WTC11 (cell line): ENCODE measurements around the gene CARHSP1. TPM values are rescaled to one million over a fixed set of nuclear protein-coding genes. Genes with fewer than 3 reads are reported as not detected.

Source experiments
- ATAC-seq: fragments of 200-7000 bp; cut with Tn5 transposase; 2 replicates; pipeline ENCODE4 v1.10.0; 2021; ENCODE audit warnings: mild to moderate bottlenecking, moderate library complexity
- CTCF ChIA-PET: fragments of 300-600 bp; sonication (Branson Sonifier 250); formaldehyde crosslinking; loops from one replicate; lab custom pipeline; 2021; ENCODE audit warnings: antibody characterized with exemption; lab: Charles Lee
- POLR2A ChIA-PET: fragments of 350-600 bp; sonication (Branson Sonifier 250); formaldehyde crosslinking; loops from one replicate; lab custom pipeline; 2021; ENCODE audit warnings: antibody characterized with exemption; lab: Charles Lee
- DNase-seq: peaks from one replicate; pipeline ENCODE4 v3.0.0; 2021; ENCODE audit warnings: low spot score
- H3K27ac Mint-ChIP-seq: 2 replicates; pipeline ENCODE4 v1.8.0; 2021; ENCODE audit warnings: mixed read lengths
- H3K27me3 Mint-ChIP-seq: 2 replicates; pipeline ENCODE4 v1.8.0; 2021; ENCODE audit warnings: low read depth, mild to moderate bottlenecking, moderate library complexity, mixed read lengths
- H3K36me3 Mint-ChIP-seq: 2 replicates; pipeline ENCODE4 v1.8.0; 2021; ENCODE audit warnings: mixed read lengths
- H3K4me1 Mint-ChIP-seq: 2 replicates; pipeline ENCODE4 v1.8.0; 2022; ENCODE audit warnings: mixed read lengths
- H3K4me3 Mint-ChIP-seq: 2 replicates; pipeline ENCODE4 v1.8.0; 2021; ENCODE audit warnings: mild to moderate bottlenecking, moderate library complexity, mixed read lengths
- H3K9me3 Mint-ChIP-seq: 2 replicates; pipeline ENCODE4 v1.8.0; 2021; ENCODE audit warnings: mixed read lengths
- AFF4 ChIP-seq: sonication (generic); formaldehyde crosslinking; IDR thresholded peaks from 2 replicates; pipeline ENCODE4 v1.8.1; 2023; ENCODE audit warnings: mild to moderate bottlenecking, missing genetic modification reagents, borderline replicate concordance
- ETV6 ChIP-seq: sonication (generic); formaldehyde crosslinking; IDR thresholded peaks from 2 replicates; pipeline ENCODE4 v1.8.1; 2022; ENCODE audit warnings: mild to moderate bottlenecking, missing genetic modification reagents
- FOXP1 ChIP-seq: sonication (generic); formaldehyde crosslinking; IDR thresholded peaks from 2 replicates; pipeline ENCODE4 v1.8.0; 2022; ENCODE audit warnings: missing genetic modification reagents, mild to moderate bottlenecking, moderate library complexity, borderline replicate concordance
- GTF2I ChIP-seq: fragments of 250-450 bp; sonication (Bioruptor Pico); conservative IDR thresholded peaks from 2 replicates; pipeline ENCODE4 v1.4.0; 2021; ENCODE audit warnings: mild to moderate bottlenecking
- HMGA2 ChIP-seq: fragments of 250-450 bp; sonication (Bioruptor Pico); IDR thresholded peaks from 2 replicates; pipeline ENCODE4 v1.4.0; 2021; ENCODE audit warnings: mild to moderate bottlenecking, moderate library complexity
- KAT7 ChIP-seq: sonication (generic); formaldehyde crosslinking; IDR thresholded peaks from 2 replicates; pipeline ENCODE4 v1.8.1; 2023; ENCODE audit warnings: missing genetic modification reagents, mild to moderate bottlenecking, borderline replicate concordance
- MAX ChIP-seq: sonication (generic); formaldehyde crosslinking; IDR thresholded peaks from 2 replicates; pipeline ENCODE4 v1.8.0; 2022; ENCODE audit warnings: mild to moderate bottlenecking, missing genetic modification reagents
- MLX ChIP-seq: sonication (generic); formaldehyde crosslinking; IDR thresholded peaks from 2 replicates; pipeline ENCODE4 v1.8.1; 2023; ENCODE audit warnings: mild to moderate bottlenecking, missing genetic modification reagents, moderate library complexity
- MXD4 ChIP-seq: fragments of 250-450 bp; sonication (Bioruptor Pico); IDR thresholded peaks from 2 replicates; pipeline ENCODE4 v1.8.0; 2021; ENCODE audit warnings: mild to moderate bottlenecking, moderate library complexity, borderline replicate concordance
- NFATC4 ChIP-seq: fragments of 250-450 bp; sonication (Bioruptor Pico); IDR thresholded peaks from 2 replicates; pipeline ENCODE4 v1.9.0; 2021; ENCODE audit warnings: mild to moderate bottlenecking
- NFYB ChIP-seq: sonication (generic); formaldehyde crosslinking; conservative IDR thresholded peaks from 2 replicates; pipeline ENCODE4 v1.8.0; 2022; ENCODE audit warnings: low read depth, missing genetic modification reagents
- NR1H2 ChIP-seq: sonication (generic); formaldehyde crosslinking; IDR thresholded peaks from 2 replicates; pipeline ENCODE4 v1.9.0; 2021; ENCODE audit warnings: mild to moderate bottlenecking, moderate library complexity, missing genetic modification reagents
- NR3C1 ChIP-seq: sonication (generic); formaldehyde crosslinking; conservative IDR thresholded peaks from 2 replicates; pipeline ENCODE4 v1.8.1; 2023; ENCODE audit warnings: low read depth, mild to moderate bottlenecking, missing genetic modification reagents
- OVOL2 ChIP-seq: fragments of 250-450 bp; sonication (Bioruptor Pico); IDR thresholded peaks from 2 replicates; pipeline ENCODE4 v1.9.0; 2021; ENCODE audit warnings: mild to moderate bottlenecking, borderline replicate concordance
- PRRX2 ChIP-seq: fragments of 250-450 bp; sonication (Bioruptor Pico); IDR thresholded peaks from 2 replicates; pipeline ENCODE4 v1.8.0; 2021; ENCODE audit warnings: mild to moderate bottlenecking
- USF2 ChIP-seq: sonication (generic); formaldehyde crosslinking; IDR thresholded peaks from 2 replicates; pipeline ENCODE4 v1.8.1; 2023; ENCODE audit warnings: mild to moderate bottlenecking, missing genetic modification reagents, moderate library complexity
- ZNF219 ChIP-seq: sonication (generic); formaldehyde crosslinking; IDR thresholded peaks from 2 replicates; pipeline ENCODE4 v1.8.0; 2023; ENCODE audit warnings: missing genetic modification reagents, mild to moderate bottlenecking, borderline replicate concordance
- ZNF232 ChIP-seq: sonication (generic); formaldehyde crosslinking; IDR thresholded peaks from 2 replicates; pipeline ENCODE4 v1.8.0; 2022; ENCODE audit warnings: mild to moderate bottlenecking, missing genetic modification reagents
- ZNF317 ChIP-seq: sonication (generic); formaldehyde crosslinking; IDR thresholded peaks from 2 replicates; pipeline ENCODE4 v1.8.1; 2023; ENCODE audit warnings: low read depth, mild to moderate bottlenecking, moderate library complexity, missing genetic modification reagents, borderline replicate concordance
- ZNF512 ChIP-seq: sonication (generic); formaldehyde crosslinking; IDR thresholded peaks from 2 replicates; pipeline ENCODE4 v1.8.1; 2022; ENCODE audit warnings: missing genetic modification reagents, borderline replicate concordance
- ZNF671 ChIP-seq: fragments of 250-450 bp; sonication (Bioruptor Pico); IDR thresholded peaks from 2 replicates; pipeline ENCODE4 v1.8.0; 2021; ENCODE audit warnings: mild to moderate bottlenecking
- total RNA-seq: library from RNA; stranded (reverse); gene quantifications from 3 replicates; pipeline ENCODE4 v1.2.3, GENCODE V29; 2021
- TF ChIP-seq, protein P1 (sequence below): sonication (generic); formaldehyde crosslinking; IDR thresholded peaks from 2 replicates; pipeline ENCODE4 v1.8.0; 2022; ENCODE audit warnings: mild to moderate bottlenecking, missing genetic modification reagents
- TF ChIP-seq, protein P2 (sequence below): sonication (generic); formaldehyde crosslinking; IDR thresholded peaks from 2 replicates; pipeline ENCODE4 v1.8.1; 2022; ENCODE audit warnings: mild to moderate bottlenecking, moderate library complexity, missing genetic modification reagents

CARHSP1 gene
- total RNA-seq, 1 experiment from 2014 or later, result 261 TPM

DNA sequence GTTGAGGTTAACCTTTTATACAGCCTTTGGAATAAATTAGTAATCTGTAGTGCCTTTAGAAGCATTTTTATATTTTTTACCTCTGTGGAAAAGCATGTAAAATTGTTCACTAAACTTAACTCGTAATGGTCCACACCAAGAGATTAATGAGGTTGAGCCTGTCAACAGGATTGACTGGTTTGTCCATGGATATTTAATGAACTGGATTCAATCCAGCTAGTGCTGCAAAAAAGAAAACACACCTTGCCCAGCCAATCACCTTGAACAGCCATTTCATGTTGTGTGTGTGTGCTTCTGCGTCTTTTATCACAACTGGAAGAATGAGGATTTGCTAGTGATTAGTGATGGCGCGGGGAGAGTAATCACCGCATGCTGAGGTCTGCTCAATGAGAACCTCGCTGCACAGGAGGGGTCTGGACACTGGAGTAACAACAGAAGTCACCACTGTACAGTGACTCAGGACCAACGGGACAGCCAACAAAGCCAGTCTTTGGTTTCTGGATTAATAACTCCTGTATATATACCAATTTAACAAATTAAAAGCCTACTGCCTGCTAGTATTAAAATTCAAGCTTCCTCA, 47.0 kb upstream of the CARHSP1 start:
- ATAC-seq (no peak), DNase-seq (no peak)
- TF ChIP-seq HMGA2, result no peak
- no peak for TF ChIP-seq KAT7
- TF ChIP-seq NR1H2 (CRISPR knock-in tag), result no peak
- H3K27ac Mint-ChIP-seq, result no peak overlapping the region
- no peak overlapping the region for H3K4me3 Mint-ChIP-seq
- H3K36me3 Mint-ChIP-seq, result peaks cover 93% of the 10 kb centered on the region
- no peaks in the 10 kb centered on the region for H3K27me3 Mint-ChIP-seq
- ChIA-PET POLR2A (no interaction called here), CTCF (interaction anchor here (1.1 kb wide), 1 partner anchor 21 kb away, joined by 5 read pairs; no protein-coding TSS in a partner anchor)
- H3K9me3 Mint-ChIP-seq, result no peaks in the 10 kb centered on the region
- H3K4me1 Mint-ChIP-seq, result peaks cover 19% of the 10 kb centered on the region

GRCh38 chr16:8914098-8914497, 45.3 kb upstream of the CARHSP1 start:
- Mint-ChIP-seq H3K4me3 (no peak overlapping the region), H3K4me1 (peaks cover 25% of the 10 kb centered on the region), H3K27me3 (no peaks in the 10 kb centered on the region), H3K36me3 (peaks cover 86% of the 10 kb centered on the region), H3K9me3 (no peaks in the 10 kb centered on the region)
- no peak for DNase-seq
- CTCF ChIA-PET, result interaction anchor here (1.6 to 5.7 kb wide), 3 partner anchors 22 to 99 kb away, joined by 8 to 32 read pairs (median 10); no protein-coding TSS in a partner anchor
- TF ChIP-seq AFF4, result no peak
- TF ChIP-seq, all 79 proteins: peak for 0
- no peak overlapping the region for H3K27ac Mint-ChIP-seq
- ATAC-seq, result no peak
- POLR2A ChIA-PET, result no interaction called here

GRCh38 chr16:8912793-8913192, 44.0 kb upstream of the CARHSP1 start:
- no peaks in the 10 kb centered on the region for H3K27me3 Mint-ChIP-seq
- ChIA-PET POLR2A (no interaction called here), CTCF (interaction anchor here (5.7 kb wide), 1 partner anchor 23 kb away, joined by 32 read pairs; no protein-coding TSS in a partner anchor)

DNA sequence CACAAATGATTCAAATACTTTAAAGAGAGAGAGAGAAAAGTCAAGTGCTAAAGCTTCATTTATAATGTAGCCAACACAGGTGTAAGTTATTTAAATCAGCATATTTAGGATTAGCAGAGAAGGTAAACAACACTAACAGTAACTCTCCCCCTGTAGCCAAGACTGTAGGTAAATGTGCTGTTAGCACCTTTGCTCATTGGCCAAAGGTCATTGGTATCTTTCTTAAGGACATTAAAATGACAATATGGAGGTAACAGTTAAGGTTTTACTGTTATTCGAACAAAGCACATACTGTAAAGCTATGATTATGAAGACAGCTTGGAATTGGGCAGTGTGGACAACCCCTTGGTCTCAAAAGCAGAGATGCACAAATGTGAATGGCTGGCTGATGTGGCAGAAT, 42.0 kb upstream of the CARHSP1 start:
- no peak overlapping the region for H3K4me3 Mint-ChIP-seq
- H3K27me3 Mint-ChIP-seq, result no peaks in the 10 kb centered on the region
- peaks cover 81% of the 10 kb centered on the region for H3K36me3 Mint-ChIP-seq
- no peaks in the 10 kb centered on the region for H3K9me3 Mint-ChIP-seq
- ATAC-seq (no peak), DNase-seq (no peak)
- ChIA-PET POLR2A (no interaction called here), CTCF (interaction anchor here (0.8 to 5.7 kb wide), 4 partner anchors 25 to 102 kb away, joined by 3 to 32 read pairs (median 16); no protein-coding TSS in a partner anchor)
- peak overlapping the region; percentile 85 for H3K27ac Mint-ChIP-seq
- H3K4me1 Mint-ChIP-seq, result peaks cover 26% of the 10 kb centered on the region
- TF ChIP-seq GTF2I (CRISPR knock-in tag) (no peak), NR3C1 (CRISPR knock-in tag) (no peak), MAX (CRISPR knock-in tag) (no peak), ZNF512 (CRISPR knock-in tag) (no peak), MXD4 (CRISPR knock-in tag) (no peak), NFYB (CRISPR knock-in tag) (no peak), ZNF219 (CRISPR knock-in tag) (no peak), NFATC4 (CRISPR knock-in tag) (no peak), USF2 (CRISPR knock-in tag) (no peak)
- TF ChIP-seq, protein P1, sequence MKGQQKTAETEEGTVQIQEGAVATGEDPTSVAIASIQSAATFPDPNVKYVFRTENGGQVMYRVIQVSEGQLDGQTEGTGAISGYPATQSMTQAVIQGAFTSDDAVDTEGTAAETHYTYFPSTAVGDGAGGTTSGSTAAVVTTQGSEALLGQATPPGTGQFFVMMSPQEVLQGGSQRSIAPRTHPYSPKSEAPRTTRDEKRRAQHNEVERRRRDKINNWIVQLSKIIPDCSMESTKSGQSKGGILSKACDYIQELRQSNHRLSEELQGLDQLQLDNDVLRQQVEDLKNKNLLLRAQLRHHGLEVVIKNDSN, result no peak

More at GRCh38 chr16:8912793-8913192, 44.0 kb upstream of the CARHSP1 start:
- TF ChIP-seq ZNF317 (CRISPR knock-in tag) (no peak), ZNF232 (CRISPR knock-in tag) (no peak), PRRX2 (CRISPR knock-in tag) (no peak), ZNF671 (CRISPR knock-in tag) (no peak), ETV6 (CRISPR knock-in tag) (no peak), FOXP1 (CRISPR knock-in tag) (no peak), OVOL2 (no peak), MLX (CRISPR knock-in tag) (no peak)
- TF ChIP-seq, protein P2, sequence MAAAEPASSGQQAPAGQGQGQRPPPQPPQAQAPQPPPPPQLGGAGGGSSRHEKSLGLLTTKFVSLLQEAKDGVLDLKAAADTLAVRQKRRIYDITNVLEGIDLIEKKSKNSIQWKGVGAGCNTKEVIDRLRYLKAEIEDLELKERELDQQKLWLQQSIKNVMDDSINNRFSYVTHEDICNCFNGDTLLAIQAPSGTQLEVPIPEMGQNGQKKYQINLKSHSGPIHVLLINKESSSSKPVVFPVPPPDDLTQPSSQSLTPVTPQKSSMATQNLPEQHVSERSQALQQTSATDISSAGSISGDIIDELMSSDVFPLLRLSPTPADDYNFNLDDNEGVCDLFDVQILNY (CRISPR knock-in tag), result no peak
- peaks cover 85% of the 10 kb centered on the region for H3K36me3 Mint-ChIP-seq
- DNase-seq, result no peak
- H3K4me3 Mint-ChIP-seq, result no peak overlapping the region
- no peaks in the 10 kb centered on the region for H3K9me3 Mint-ChIP-seq
- ATAC-seq, result no peak
- H3K27ac Mint-ChIP-seq, result peak overlapping the region; percentile 86
- H3K4me1 Mint-ChIP-seq, result peaks cover 26% of the 10 kb centered on the region
